CD4-positive, alpha-beta T cell treated with Interleukin-2 at 100 ng/mL for 4 hours (primary cell): ENCODE results near the gene CD200.

ENCODE experiments used
- DNase-seq: peaks from one replicate; pipeline ENCODE4 v3.0.0-alpha.2; 2020; ENCODE audit warnings: low spot score

The CD200 gene

GRCh38 chr3:112333381-112334317 is 693 bp downstream of the CD200 start:
- DNase-seq = no peak

GRCh38 chr3:112334691-112335433 is 1.9 kb downstream of the CD200 start:
- no peak for DNase-seq

GRCh38 chr3:112335434-112335781 is 2.5 kb downstream of the CD200 start:
- DNase-seq = no peak

- no peak for DNase-seq
These were observed 5.2 kb downstream of the CD200 start for GRCh38 chr3:112338021-112338726.

- no peak for DNase-seq
These were observed 5.7 kb downstream of the CD200 start for GRCh38 chr3:112338727-112339056.

- DNase-seq = no peak
These were observed 6.2 kb downstream of the CD200 start for GRCh38 chr3:112339134-112339533.

GRCh38 chr3:112339609-112340008 is 6.7 kb downstream of the CD200 start:
- no peak for DNase-seq

- no peak for DNase-seq
These were observed 8.4 kb downstream of the CD200 start for GRCh38 chr3:112341386-112341785.

- DNase-seq = no peak
These were observed 12.7 kb downstream of the CD200 start for GRCh38 chr3:112345681-112346080.

- DNase-seq = no peak
These were observed 13.7 kb downstream of the CD200 start for GRCh38 chr3:112346491-112347122.

- no peak for DNase-seq
These were observed 16.0 kb downstream of the CD200 start for GRCh38 chr3:112348943-112349342.

- no peak for DNase-seq
These were observed 16.6 kb downstream of the CD200 start for GRCh38 chr3:112349557-112349956.

GRCh38 chr3:112350018-112350810 is 17.3 kb downstream of the CD200 start:
- no peak for DNase-seq

- DNase-seq = no peak
These were observed 18.1 kb downstream of the CD200 start for GRCh38 chr3:112351036-112351435.

- no peak for DNase-seq
These were observed 18.9 kb downstream of the CD200 start for GRCh38 chr3:112351823-112352222.

GRCh38 chr3:112352720-112353119 is 19.8 kb downstream of the CD200 start:
- DNase-seq = no peak

GRCh38 chr3:112353365-112353764 is 20.4 kb downstream of the CD200 start:
- no peak for DNase-seq

GRCh38 chr3:112354642-112355306 is 21.8 kb downstream of the CD200 start:
- DNase-seq = no peak

- DNase-seq = no peak
These were observed 22.3 kb downstream of the CD200 start for GRCh38 chr3:112355307-112355687.

GRCh38 chr3:112357930-112358780 is 25.2 kb downstream of the CD200 start:
- peak; percentile 41 for DNase-seq
